Bone marrow (tissue), 2 donors: ENCODE data around the gene LMAN1.

Experiments used
- DNase-seq, 2 donors: peaks; one replicate each; lab custom pipeline; 2025; lab: John Stamatoyannopoulos, UW

The LMAN1 gene

GRCh38 chr18:59359576-59359952 lies 499 bp upstream of the LMAN1 start:
- DNase-seq: no peak

DNA sequence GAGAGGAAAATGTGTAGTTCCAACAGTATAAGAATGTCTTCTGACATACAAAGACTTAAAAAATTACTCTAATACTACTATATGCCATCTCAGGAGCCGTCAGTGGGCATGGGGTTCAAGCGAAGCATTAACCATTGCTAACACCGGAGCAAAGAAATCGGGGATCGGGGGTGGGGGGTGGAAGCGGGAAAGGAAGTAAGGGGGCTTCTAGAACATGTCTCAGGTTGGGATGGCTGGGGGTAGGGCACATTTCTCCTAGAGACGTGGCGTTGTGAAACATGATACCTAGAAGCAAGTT lies 702 bp downstream of the LMAN1 start:
- no peak for DNase-seq

DNA sequence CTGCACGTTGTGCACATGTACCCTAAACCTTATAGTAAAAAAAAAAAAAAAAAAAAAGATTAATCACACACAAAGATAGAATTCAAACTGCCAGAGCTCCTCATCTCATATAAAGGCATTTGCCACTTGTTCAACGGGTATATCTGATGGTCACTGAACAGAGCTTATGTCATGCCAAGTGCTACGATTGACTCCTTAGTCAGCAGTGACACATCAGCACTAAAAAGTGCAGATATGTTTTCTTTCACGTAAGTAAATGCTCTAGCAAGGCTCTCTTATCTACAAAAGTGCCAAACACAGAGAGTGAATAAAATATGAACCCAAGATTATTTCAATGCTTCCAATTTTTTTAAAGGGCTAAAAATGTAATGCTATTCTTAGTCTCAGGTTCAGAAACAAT lies 1.1 kb downstream of the LMAN1 start:
- DNase-seq: no peak

DNA sequence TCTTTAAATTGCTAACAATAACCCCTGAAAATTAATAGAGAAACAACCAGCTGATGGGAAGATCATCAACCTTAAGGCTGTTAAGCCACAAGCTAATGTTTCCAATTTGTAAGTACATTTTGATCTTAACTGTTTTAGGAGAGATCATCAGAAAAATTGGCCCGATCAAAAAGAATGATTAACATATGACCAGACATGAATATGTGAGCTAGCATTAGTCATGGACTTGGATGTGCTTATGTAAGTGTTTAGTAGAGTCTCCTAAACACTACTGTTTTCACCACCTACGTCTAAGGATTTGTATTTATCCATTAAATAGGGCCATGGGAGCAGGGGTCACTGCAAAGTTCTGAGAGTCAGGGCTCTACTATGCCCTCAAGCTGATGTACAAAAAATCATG lies 4.3 kb downstream of the LMAN1 start:
- DNase-seq: no peak

GRCh38 chr18:59353079-59353680 lies 5.9 kb downstream of the LMAN1 start:
- no peak for DNase-seq

- DNase-seq: no peak
Observed at GRCh38 chr18:59352250-59352855, 6.7 kb downstream of the LMAN1 start.

- no peak for DNase-seq
Observed at GRCh38 chr18:59345556-59345955, 13.5 kb downstream of the LMAN1 start.

GRCh38 chr18:59344996-59345395 lies 14.1 kb downstream of the LMAN1 start:
- DNase-seq: no peak

DNA sequence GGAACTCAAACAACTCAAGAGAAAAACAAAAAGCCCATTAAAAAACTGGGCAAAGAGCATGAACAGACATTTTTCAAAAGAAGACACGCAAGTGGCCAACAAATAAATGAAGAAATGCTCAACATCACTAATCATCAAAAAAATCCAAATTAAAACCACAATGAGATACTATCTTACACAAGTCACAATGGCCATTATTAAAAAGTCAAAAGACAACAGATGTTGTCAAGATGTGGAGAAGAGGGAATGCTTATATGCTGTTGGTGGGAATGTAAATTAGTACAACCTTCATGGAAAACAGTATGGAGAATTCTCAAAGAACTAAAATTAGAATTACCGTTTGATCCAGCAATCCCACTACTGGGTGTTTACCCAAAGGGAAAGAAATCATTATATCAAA lies 15.1 kb downstream of the LMAN1 start:
- no peak for DNase-seq

GRCh38 chr18:59340817-59341216 lies 18.2 kb downstream of the LMAN1 start:
- DNase-seq: no peak

DNA sequence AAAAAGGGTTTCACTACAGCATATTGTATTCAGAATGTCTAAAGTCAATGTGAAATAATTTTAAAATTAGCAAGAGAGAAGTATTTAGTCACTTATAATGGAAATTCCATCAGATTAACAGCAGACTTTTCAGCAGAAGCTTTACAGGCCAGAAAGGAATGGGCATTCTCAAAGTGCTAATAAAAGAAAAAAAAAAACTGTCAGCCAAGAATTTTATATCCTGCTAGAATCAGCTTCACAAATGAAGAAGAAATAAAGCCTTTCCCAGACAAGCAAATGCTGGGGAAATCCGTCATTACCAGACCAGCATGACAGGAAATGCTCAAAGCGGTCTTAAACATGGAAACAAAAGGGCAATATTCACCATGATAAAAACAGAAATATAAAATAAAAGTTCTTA lies 18.8 kb downstream of the LMAN1 start:
- DNase-seq: no peak

DNA sequence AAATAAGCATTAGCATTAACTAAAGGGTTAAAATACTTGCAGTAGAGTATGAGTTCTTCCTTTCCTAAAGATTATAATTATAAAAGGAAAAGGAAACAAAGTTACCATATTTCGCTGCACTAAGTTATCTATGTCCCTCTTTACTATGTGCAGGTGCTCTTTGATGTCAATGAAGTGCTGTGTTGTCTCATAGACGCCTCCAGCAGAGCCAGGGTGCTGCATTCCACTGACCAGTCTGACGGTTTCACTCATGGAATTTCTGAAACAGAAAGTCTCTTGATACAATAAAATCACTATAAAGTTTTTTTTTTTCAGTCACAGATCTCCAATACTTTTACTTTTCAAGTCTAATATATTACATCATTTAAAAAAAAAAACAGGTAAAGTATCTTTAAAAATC lies 26.1 kb downstream of the LMAN1 start:
- no peak for DNase-seq

DNA sequence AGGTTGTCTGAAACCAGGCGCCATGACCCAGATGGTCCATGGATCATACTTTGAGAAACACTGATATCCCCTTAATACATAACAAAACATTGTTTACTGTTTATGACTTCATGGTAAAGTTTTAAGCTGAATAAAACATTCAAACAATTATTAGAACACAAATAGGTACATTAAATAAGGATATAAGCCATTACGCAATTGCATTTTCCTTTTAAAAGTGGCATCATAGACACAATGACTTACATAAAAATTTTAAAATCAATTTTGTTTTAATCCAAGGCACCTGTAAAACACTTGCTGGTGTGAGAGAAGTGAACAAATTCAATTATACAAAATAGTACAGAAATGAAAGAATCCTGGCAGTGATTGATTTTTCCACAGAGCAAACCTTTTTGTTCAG lies 30.4 kb downstream of the LMAN1 start:
- DNase-seq: no peak

GRCh38 chr18:59325965-59326364 lies 33.1 kb downstream of the LMAN1 start:
- no peak for DNase-seq

GRCh38 chr18:59324623-59324971 lies 34.5 kb downstream of the LMAN1 start:
- DNase-seq: no peak

- DNase-seq: no peak
Observed at GRCh38 chr18:59323931-59324622, 35.0 kb downstream of the LMAN1 start.

- no peak for DNase-seq
Observed at GRCh38 chr18:59318460-59319050, 40.5 kb downstream of the LMAN1 start, which contains the start of gene CPLX4. TSS of gene CPLX4 (minus strand) at chr18:59318649. CDS start at chr18:59318462, 187 bp downstream.

DNA sequence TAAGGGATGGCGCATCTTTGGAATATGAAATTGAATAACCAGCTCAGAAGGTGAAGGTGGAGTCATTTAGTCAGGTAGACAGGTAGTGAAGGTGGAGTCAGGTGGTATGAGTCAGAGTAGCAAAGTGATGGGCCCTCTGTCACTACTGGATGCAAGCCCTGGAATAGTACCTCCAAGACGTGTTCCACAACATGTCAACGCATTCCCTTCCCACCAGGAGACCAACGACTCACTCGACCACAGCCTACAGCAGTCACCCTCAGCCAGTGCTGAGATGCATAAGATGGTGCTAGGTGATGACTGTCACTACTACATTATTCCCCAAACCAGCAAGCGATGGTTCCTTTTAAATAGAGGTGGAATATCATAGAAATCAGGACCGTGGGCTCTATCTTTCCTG lies 47.4 kb downstream of the LMAN1 start:
- DNase-seq: no peak

- no peak for DNase-seq
Observed at GRCh38 chr18:59308938-59309260, 50.2 kb downstream of the LMAN1 start.

DNA sequence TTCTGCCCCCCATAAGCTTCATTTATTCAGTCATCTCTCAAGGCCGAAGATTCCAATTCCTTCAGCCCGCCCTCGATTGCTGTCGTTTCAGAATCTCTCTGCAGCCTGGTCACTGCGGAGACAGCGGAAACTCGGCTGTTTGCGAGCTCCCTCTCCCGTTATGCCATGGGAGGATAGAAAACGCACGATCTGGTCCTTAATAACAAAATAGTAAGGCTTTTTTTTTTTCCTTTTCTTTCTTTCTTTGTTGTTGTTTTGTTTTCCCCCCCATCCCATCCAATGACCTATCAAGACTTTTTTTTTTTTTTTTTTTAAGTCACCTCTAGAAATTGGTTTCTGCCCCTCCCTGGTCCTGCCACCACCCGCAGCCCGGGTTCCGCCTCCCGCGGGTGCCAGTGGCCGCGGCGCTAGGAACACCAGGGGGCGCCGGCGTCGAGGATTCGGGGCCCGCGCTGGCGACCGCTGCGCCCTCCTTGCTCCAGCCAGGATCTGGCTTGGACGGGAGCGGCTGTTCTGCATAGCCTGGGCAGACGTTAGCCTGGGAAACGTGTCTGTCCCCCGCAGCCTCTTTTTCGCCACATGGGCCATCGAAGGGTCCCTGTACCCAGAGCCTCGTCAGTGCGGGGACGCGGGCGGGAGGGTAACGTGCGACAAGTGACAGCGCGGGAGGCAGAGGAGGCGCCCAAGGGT lies 50.7 kb downstream of the LMAN1 start:
- peak; percentile 9 to 21 for DNase-seq

DNA sequence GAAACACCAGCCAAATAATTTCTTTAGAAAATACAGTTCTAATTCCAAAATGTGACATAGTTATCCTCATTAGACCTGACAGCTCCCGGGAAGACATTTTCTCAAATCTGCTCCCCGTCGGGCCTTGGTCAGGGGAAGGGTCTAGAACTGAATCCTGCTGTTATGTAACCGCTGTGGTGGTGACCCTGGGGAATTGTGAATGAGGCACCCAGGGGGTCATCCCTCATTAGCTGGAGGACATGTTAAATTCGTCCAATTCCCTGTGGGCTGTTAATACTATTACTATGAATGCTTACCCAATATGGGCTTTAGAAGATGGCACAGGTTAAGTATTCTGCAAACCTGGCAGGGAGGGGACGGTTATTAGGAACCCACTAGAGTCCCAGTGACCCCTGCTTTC lies 52.4 kb downstream of the LMAN1 start:
- no peak for DNase-seq

DNA sequence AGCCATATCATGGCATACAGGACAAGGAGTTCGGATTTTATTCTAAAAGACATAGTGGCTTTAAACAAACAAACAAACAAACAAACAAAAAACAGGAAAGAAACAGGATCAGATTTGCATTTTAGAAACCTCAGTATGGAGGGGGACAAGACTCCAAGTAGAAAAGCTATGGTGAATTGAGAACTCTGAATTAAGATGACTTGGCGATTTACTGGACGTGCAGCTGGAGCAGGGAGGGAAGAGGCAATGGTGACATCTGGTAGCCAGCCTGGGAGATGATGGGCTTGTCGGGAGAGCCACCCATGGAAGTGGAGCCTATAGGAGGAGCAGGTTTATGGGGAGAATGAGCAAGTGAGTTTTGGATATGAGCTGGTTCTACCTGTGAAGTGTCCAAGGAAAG lies 53.8 kb downstream of the LMAN1 start:
- DNase-seq: no peak

GRCh38 chr18:59303656-59304195 lies 55.3 kb downstream of the LMAN1 start:
- no peak for DNase-seq
